Measurements from ENCODE around the gene VWCE. TPM values are rescaled to one million over a fixed set of nuclear protein-coding genes. Genes with fewer than 3 reads are reported as not detected.

Gene VWCE
- total RNA-seq, 1 experiment from 2014 or later = 20.6 TPM

DNA sequence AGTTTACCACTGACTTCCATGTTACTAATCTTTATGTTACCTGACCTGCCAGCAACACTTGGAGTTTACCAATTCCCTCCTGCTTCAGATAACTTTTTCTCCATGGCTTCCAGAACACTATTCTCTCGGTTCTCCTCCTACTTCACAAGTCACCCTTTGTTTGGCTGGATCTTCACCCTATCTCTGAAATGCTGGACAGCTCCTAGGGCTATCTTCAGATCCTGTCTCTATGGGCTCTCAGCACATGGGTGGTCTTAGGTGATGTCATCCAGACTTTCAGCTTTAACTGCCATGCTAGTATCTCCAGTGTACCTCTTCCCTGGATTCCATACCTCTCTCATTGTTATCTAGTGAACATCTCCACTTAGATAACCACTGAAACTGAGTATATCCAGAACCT is 12.2 kb upstream of the VWCE start:
- no peak for DNase-seq
- Histone ChIP-seq H3K9me3 (ENCODE audit: control insufficient read depth, low read depth, low read length) (no peaks in the 10 kb centered on the region), H4K91ac (ENCODE audit: insufficient read length, low read depth, low read length) (no peak overlapping the region), H2BK20ac (ENCODE audit: low read depth, low read length, poor library complexity, severe bottlenecking) (no peak overlapping the region), H3K27ac (ENCODE audit: insufficient read length, low read depth, low read length) (no peak overlapping the region), H3K79me2 (ENCODE audit: insufficient read depth, low read length) (no peaks in the 10 kb centered on the region), H2BK15ac (ENCODE audit: low read depth, low read length) (no peak overlapping the region), H2AK5ac (ENCODE audit: insufficient read length, low read length) (no peak overlapping the region), H2AFZ (ENCODE audit: low read length) (no peak overlapping the region), H2BK12ac (ENCODE audit: insufficient read length, low read depth, low read length) (no peak overlapping the region), H2BK5ac (ENCODE audit: insufficient read length, low read length) (no peak overlapping the region), H3K4ac (ENCODE audit: low read depth, low read length) (no peak overlapping the region), H4K8ac (replicated peaks; ENCODE audit: insufficient read length, low read depth, low read length) (no peak overlapping the region), H3T11ph (ENCODE audit: low read length) (no peak overlapping the region), H4K20me1 (ENCODE audit: control insufficient read depth, insufficient read depth, insufficient read length) (no peaks in the 10 kb centered on the region), H2BK120ac (ENCODE audit: low read depth, low read length, poor library complexity, severe bottlenecking) (no peak overlapping the region), H4K5ac (ENCODE audit: insufficient read length, low read depth, low read length) (no peak overlapping the region), H3K9ac (ENCODE audit: extremely low read depth, insufficient read length, low read length) (no peak overlapping the region), H3K4me1 (ENCODE audit: insufficient read depth, low read length) (no peaks in the 10 kb centered on the region), H3K4me2 (ENCODE audit: insufficient read depth, insufficient read length, low read length) (no peak overlapping the region), H3K14ac (ENCODE audit: insufficient read depth, low read length) (no peak overlapping the region), H3K23ac (ENCODE audit: insufficient read length, low read depth, low read length) (no peak overlapping the region), H3K18ac (ENCODE audit: insufficient read length, low read depth, low read length) (no peak overlapping the region), H3K27me3 (ENCODE audit: insufficient read depth, low read length) (no peaks in the 10 kb centered on the region), H3K79me1 (ENCODE audit: insufficient read depth, low read depth, low read length, poor library complexity, severe bottlenecking) (no peaks in the 10 kb centered on the region), H3K23me2 (ENCODE audit: insufficient read length, low read depth, low read length, poor library complexity, severe bottlenecking) (no peaks in the 10 kb centered on the region), H3K56ac (ENCODE audit: insufficient read length, low read depth, low read length) (no peak overlapping the region)
- WGBS (ENCODE audit: extremely low coverage, insufficient read length, low lambda C conversion rate) = no CpG with 5 or more reads among the region's 1 CpG
- Mint-ChIP-seq H3K27me3 (ENCODE audit: low read depth) (no peaks in the 10 kb centered on the region), H3K4me3 (no peak overlapping the region), H3K36me3 (ENCODE audit: insufficient read depth in 1 of 3, low read depth in 3 of 3) (peaks cover 31 to 36% (median 33%) of the 10 kb centered on the region in 3 experiments; a peak in 6 of 7 replicates), H3K9me3 (no peaks in the 10 kb centered on the region), H3K4me1 (no peaks in the 10 kb centered on the region), H3K27ac (no peak overlapping the region)
- TF ChIP-seq CTCF (conservative IDR thresholded peaks at IDR 0.05) = no peak

Data from H9 (cell line).